GM15510 (cell line): ENCODE results near the gene SURF2.

Source experiments
- POLR2A ChIP-seq: IDR thresholded peaks from 3 replicates; pipeline ENCODE4 v1.6.1; 2011; ENCODE audit warnings: borderline replicate concordance; ENCODE audit not compliant: insufficient read length; ENCODE audit errors: extremely low read depth

SURF2 gene

DNA sequence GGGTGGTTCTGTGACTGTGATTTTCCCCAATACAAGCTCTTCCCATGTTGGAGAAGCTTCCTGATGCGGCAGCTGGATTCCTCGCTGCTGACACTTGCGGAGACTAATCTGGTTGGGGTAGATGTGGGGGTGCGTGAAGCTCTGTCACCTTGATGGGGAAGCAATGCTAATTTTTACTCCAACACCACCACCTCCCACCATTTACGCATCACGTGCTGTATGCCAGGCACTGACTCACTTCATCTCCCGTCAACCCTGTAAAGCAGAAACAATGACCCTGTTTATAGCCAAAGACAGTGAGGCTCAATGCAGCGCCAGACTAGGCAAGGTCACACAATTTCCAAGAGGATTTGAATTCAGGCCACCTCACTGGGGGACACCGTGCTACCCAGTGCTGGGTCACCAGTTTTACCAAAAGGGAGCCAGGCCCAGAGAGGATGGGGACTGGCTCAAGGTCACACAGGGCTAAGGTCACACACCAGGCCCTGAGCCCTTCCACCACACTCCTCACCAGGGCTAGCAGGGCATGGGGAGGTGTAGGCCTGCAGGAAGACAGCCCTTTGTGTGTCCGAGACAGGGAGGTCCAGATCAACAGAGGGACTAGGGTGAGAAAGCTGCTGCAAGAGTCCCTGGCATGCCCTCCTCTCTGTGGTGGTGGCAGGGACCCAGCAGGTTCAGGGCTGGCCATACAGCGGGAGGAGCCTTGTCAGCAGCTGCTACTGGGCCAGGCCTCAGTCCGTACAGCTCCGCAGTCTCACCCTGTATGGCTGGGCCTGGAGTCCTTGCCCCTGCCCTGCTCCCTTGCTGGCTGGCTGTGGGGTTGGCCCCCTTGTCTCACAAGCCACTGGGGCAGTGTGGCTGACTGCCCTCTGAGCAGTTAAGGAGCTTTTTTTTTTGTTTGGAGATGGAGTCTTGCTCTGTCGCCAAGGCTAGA is 23.1 kb downstream of the SURF2 start:
- TF ChIP-seq POLR2A = no peak

DNA sequence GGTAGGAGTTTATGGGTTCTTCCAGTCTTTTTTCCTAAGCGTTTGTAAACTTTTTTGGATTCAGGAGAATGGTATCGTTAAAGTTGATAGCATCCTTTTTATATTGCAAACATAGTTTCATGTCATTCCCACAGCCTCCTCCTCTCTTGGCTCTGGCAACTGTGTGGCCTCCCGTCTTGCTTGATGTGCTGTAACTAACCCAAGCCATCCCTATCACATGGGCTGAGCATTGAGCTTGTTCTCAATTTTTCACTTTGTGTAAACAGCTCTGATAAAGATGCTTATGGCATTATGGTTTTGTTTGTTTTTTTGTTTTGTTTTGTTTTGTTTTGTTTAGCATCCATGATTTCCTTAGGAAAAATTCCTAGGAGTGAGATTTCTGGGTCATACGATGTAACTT is 24.4 kb downstream of the SURF2 start:
- no peak for TF ChIP-seq POLR2A

DNA sequence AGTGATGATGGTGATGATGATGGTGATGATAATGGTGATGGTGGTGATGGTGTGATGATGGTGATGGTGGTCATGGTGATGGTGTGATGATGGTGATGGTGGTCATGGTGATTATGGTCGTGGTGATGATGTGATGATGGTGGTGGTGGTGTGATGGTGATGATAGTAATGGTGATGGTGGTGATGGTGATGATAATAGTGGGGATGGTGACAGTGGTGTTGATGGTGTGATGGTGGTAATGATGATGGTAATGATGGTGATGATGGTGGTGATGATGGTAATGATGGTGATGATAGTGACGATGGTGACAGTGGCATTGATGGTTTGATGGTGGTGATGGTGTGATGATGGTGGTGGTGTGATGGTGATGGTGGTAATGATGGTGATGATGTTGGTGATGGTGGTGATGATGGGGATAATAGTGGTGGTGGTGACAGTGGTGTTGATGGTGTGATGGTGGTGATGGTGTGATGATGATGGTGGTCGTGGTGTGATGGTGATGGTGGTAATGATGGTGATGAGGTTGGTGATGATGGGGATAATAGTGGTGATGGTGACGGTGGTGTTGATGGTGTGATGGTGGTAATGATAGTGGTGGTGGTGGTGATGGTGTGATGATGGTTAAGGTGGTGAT is 26.3 kb downstream of the SURF2 start:
- TF ChIP-seq POLR2A = no peak

DNA sequence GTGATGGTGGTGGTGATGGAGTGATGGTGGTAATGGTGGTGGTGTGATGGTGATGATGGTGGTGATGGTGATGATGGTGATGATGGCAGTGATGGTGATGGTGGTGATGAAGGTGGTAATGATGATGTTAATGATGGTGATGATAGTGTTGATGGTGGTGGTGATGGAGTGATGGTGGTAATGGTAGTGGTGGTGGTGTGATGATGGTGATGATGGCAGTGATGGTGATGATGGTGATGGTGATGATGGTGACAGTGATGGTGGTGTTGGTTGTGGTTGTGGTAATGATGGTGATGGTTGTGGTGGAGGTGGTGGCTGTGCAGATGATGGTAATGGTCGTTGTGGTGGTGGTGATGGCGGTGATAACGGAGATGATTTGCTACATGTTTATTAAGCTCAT is 27.1 kb downstream of the SURF2 start:
- TF ChIP-seq POLR2A = no peak

DNA sequence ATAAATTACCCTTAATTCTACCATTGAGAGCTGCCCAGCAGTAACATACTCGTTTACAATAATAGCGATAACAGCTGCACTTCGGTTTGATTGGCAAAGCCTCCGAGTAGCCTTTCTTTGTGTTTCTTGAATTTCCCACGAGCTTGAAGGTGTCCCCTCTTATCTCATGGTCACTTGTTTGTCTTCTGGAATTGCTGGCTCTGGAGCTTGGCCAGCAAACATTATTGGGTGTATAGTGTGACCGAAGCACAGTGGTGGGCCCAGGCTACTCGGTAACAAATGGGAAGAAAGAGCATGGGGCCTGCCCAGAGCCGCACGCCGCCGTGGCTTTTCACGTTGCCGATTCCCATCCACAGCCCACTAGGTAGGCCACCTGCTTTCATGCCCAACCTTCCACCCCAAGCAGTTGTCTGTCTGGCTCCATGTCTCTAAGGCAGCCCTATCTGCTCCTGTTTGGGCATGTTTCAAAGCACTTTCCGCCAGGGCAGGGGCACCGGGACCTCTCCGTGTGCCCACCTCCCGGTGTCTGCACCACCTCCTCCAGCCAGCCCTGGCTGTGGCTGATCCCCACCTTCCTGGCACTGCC is 28.5 kb downstream of the SURF2 start:
- TF ChIP-seq POLR2A = no peak

DNA sequence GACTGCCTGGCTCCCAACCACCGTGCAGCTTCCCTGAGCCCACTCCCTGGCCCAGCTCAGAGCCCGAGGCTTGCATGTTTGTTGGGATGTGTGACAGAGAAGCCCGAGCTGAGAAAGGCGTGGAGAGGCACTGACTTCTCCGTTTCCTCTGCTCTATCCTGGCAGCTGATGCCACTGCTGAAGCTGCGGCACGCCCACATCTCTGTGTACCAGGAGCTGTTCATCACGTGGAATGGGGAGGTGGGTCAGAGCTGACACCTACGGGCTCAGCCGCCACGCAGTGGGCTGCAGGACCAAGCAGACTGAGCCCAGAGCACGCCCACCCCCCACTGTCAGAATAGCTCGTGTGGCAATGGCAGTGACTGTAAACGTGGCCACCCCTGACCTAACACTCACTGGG is 29.1 kb downstream of the SURF2 start:
- TF ChIP-seq POLR2A = no peak

DNA sequence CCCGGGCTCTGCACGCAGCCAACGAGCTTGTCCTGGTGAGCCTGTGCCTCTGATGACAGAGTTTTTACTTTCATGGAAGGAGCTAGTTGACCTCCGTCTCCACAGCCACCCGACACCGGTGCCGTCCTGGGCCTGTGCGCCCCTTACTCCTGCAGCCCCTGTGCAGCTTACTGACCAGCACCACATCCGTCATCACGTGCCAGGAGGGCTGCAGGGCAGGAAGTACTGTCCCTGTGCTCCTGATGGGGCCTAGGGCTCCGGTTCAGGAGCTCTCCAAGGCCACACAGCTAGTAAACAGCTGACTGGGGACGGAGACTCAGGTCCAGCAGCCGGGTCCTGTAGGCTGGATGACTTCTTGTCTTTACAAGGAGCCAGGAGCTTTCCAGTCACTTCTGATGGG is 30.0 kb downstream of the SURF2 start:
- no peak for TF ChIP-seq POLR2A

DNA sequence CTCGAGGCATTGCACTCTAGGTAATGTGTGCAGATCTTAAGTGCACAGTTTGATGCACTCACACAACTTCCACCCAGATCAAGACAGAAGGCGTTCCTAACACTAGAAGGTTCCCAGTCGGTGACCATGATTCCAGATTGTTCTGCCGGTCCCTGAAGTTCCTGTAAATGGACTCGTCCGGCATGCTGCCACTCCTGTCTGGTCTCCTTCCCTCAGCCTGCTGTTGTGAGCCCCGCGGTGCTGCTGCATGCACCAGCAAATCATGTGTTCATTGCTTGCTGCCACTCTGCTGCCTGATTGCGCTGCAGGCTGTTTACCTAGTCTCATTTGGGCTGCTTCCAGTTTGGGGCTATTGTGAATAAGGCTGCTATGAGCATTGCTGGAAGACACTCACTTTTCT is 31.3 kb downstream of the SURF2 start:
- no peak for TF ChIP-seq POLR2A

DNA sequence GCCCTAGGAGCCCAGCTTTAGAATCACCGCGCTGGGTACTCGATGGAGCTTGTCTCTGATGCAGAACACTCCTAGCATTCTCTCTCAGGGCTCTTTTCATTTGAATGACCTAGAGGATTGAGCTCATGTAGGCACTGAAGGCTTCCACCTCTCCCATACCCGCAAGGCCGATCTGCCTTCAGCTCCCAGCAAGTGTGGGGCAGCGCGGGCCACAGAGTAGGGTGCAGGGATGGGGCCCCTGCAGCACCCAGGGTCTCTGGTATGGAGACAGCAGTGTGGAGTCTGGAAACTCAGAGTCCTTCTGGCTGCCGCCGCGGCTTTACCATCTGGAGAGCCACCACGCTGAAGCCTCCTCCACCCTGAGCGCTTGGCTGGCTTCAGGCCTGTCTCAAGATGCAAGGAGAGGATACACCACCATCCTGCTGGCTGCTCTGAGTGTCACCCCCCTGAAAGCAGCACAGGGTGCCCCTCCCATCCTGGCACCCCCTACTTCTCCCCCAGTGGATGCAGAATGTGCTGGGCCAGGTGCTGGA is 32.7 kb downstream of the SURF2 start:
- no peak for TF ChIP-seq POLR2A

DNA sequence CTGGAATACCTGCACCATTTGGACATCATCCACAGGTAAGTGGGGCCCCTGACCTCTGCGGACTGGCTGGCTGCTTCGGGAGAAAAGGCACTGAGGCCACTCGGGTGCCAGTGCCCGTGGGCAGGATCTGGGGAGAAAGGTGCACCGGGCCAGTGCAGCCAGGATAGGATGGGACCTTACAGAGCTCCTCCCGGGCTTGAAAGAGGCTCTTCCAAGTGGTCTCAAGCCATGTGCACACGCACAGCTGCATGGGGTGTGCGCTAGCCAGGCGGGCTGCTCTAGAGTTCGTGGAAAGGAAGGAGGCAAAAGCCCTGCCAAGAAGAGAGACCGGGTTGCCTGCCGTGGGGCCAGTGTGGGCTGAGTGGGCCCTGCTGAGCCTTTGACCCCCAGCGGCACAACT is 33.2 kb downstream of the SURF2 start:
- no peak for TF ChIP-seq POLR2A

DNA sequence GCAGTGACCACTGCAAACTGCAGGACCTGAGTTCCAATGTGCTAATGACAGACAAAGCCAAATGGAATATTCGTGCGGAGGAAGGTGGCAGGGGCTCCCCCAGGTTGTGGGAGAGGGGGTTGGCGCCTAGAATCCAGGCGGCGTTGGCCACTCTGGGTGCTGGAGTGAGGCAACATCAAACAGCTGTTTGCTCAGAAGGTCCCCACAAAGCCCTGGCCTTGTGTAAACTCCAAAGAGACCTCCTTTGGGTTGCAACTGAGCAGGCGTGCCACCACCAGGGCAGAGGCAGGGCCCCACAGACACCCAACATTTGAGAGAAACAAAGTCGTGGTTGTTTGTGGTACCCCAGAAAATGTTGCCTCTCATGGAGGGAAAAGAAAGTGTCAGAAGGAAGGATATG is 34.4 kb downstream of the SURF2 start:
- no peak for TF ChIP-seq POLR2A

DNA sequence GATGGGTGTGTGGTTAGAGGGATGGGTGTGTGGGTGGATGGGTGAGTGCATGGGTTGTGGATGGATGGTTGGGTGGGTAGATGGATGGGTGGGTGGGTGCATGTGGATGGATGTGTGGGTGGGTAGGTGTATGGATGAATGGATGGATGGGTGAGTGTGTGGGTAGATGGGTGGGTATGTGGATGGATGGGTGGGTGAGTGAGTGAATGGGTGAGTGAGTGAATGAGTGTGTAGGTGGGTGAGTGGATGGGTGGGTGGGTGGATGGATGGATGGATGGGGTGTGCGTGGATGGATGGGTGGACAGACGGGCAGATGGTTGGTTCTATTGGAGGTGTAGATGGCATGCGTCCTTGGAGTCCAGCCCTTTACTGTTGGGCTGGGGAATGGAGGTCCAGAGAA is 37.0 kb downstream of the SURF2 start:
- no peak for TF ChIP-seq POLR2A

DNA sequence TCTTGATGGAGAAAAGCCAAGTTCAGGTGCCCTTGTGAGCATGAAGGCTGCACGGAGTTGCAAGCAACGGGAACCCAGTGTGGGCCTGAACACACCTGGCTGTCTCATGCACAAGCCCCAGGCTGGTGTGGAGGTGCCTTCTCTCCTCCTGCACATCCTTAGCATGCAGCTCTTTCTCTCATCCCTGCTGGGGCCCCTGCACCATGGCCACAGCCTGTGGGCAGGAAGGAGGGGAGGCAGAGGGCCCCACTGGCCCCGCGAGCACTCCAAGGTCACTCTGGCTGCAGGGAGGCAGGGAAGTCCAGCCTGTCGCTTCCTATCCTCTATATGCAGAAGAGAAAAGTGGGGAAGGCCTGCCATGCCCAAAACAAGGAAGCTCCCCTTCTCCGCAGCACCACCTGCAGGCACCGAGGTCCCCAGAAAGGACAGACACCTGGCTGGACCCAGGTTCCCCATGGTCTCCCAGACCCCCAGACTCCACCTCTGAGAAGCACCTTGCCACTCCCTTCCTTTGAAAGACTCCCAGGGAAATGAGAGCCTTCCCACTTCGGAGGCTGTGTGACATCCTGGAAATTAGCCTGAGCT is 38.4 kb downstream of the SURF2 start:
- TF ChIP-seq POLR2A = no peak

DNA sequence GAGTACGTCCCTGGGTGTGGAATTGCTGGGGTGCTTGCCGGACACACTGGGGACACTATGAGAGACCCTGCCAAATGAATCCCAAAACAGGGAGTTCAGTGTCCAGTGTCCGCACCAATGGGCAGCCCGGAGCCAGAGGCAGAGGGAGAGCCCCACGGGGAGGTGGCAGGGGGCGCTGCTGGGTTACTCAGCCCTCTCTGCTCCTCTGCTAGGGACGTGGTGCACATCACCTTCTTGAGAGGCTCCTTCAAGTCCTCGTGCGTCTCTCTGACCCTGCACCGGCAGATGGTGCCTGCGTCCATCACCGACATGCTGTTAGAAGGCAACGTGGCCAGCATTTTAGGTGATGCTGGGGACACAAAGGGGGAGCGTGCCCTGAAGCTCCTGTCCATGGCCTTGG is 40.6 kb downstream of the SURF2 start:
- no peak for TF ChIP-seq POLR2A

DNA sequence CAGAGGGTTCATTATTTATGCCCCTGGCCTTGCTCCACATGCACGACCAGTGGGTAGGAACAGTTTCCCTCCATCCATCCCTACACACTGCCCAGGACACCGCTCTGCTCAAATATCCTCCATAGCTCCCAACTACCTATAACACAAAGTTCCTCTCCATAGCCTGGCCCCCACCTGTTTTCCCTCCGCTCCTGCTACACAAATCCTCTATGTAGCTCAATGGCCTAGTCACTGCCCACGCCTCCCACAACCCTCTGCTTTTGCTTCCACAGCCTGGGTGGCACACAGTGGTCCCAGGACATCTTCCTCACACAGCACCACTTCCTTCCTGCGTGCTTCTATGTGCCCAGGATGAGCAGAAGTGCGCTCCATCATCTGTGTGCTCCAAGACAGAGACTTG is 41.0 kb downstream of the SURF2 start:
- no peak for TF ChIP-seq POLR2A
